K562 (cell line): Measurements from ENCODE around the gene NECTIN1.

Experiments
- ETV1 ChIP-seq: fragments of 450-650 bp; conservative IDR thresholded peaks from 2 replicates; pipeline ENCODE4 v1.6.1; 2016; ENCODE audit warnings: missing genetic modification characterization, control low read depth, low read depth, missing compliant biosample characterization
- FOXP1 ChIP-seq: sonication (generic); formaldehyde crosslinking; IDR thresholded peaks from 2 replicates; pipeline ENCODE4 v1.8.0; 2022; ENCODE audit warnings: mild to moderate bottlenecking, missing genetic modification reagents
- GABPA ChIP-seq: fragments of 200-800 bp; sonication (Bioruptor generic); conservative IDR thresholded peaks from 2 replicates; pipeline ENCODE4 v1.6.1; 2016; ENCODE audit warnings: low read depth, missing genetic modification characterization, missing compliant biosample characterization
- KLF16 ChIP-seq: IDR thresholded peaks from 2 replicates; pipeline ENCODE4 v1.6.1; 2016; ENCODE audit warnings: antibody characterized with exemption
- NFE2L1 ChIP-seq: fragments of 450-650 bp; IDR thresholded peaks from 2 replicates; pipeline ENCODE4 v1.6.1; 2016; ENCODE audit warnings: missing genetic modification characterization, low read depth, mild to moderate bottlenecking, missing compliant biosample characterization, moderate library complexity, borderline replicate concordance
- POLR2AphosphoS5 ChIP-seq: IDR thresholded peaks from 2 replicates; pipeline ENCODE4 v1.6.1; 2011; ENCODE audit warnings: mild to moderate bottlenecking, low read depth, low read length, moderate library complexity; ENCODE audit not compliant: control insufficient read depth, insufficient read depth
- ZKSCAN8 ChIP-seq: fragments of 200-800 bp; sonication (Bioruptor generic); IDR thresholded peaks from 2 replicates; pipeline ENCODE4 v1.6.1; 2016; ENCODE audit warnings: missing genetic modification characterization, missing compliant biosample characterization
- ZNF384 ChIP-seq: IDR thresholded peaks from 2 replicates; pipeline ENCODE4 v1.6.1; 2012; ENCODE audit warnings: low read depth, low read length, improper control_type of control experiment
- ZNF764 ChIP-seq: fragments of 250-450 bp; sonication (Bioruptor Pico); IDR thresholded peaks from 2 replicates; pipeline ENCODE4 v1.4.0; 2020; ENCODE audit warnings: low read depth, mild to moderate bottlenecking, moderate library complexity
- TF ChIP-seq, protein P1 (sequence below): fragments of 250-450 bp; sonication (Bioruptor Pico); IDR thresholded peaks from 2 replicates; pipeline ENCODE4 v1.4.0; 2020; ENCODE audit warnings: mild to moderate bottlenecking, moderate library complexity
- TF ChIP-seq, protein P2 (sequence below), 3 experiments: IDR thresholded peaks in 2 of 3; conservative IDR thresholded peaks in 1 of 3; 2 replicates each; pipeline ENCODE4 v1.5.1; 2011 to 2012; ENCODE audit warnings: low read length in 3 of 3, mild to moderate bottlenecking in 3 of 3, control low read depth in 2 of 3, improper control_type of control experiment in 1 of 3, inconsistent platforms in 1 of 3, low read depth in 1 of 3, mixed read lengths in 1 of 3, moderate library complexity in 1 of 3; ENCODE audit not compliant: insufficient read depth in 2 of 3
- TF ChIP-seq, protein P3 (sequence below): sonication (generic); formaldehyde crosslinking; IDR thresholded peaks from 2 replicates; pipeline ENCODE4 v1.9.0; 2022; ENCODE audit warnings: mild to moderate bottlenecking, missing genetic modification reagents
- TF ChIP-seq, protein P4 (sequence below), 2 experiments: IDR thresholded peaks; 2 replicates each; pipeline ENCODE4 v1.6.1; 2011; ENCODE audit warnings: borderline replicate concordance in 1 of 2, control low read depth in 1 of 2, low read depth in 1 of 2, low read length in 1 of 2, mild to moderate bottlenecking in 1 of 2, mixed read lengths in 1 of 2, moderate library complexity in 1 of 2; ENCODE audit not compliant: insufficient read depth in 1 of 2, insufficient read length in 1 of 2, poor library complexity in 1 of 2, severe bottlenecking in 1 of 2; ENCODE audit errors: extremely low read depth in 1 of 2

DNA sequence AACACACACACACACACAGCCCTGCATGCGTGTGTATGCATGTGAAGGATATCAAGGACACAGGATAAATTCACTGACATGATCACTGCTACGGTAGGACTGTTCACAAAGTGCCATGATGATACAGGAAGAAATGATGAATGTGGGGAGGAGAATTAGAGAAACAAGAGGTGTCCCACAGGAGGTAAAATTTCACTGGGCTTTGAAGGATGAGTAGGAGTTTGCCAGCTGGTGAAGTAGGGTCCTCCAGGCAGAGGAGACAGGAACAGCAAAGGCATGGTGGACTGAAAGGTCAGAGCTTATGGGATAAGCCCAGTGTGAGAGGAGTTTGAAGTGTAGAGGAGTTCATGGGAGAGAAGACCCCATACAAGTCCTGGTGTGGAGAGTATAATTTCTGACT lies 18.6 kb downstream of the NECTIN1 start:
- TF ChIP-seq ETV1 (tag), result no peak
- TF ChIP-seq KLF16, result no peak
- no peak for TF ChIP-seq ZNF764 (CRISPR knock-in tag)
- TF ChIP-seq GABPA (tag), result no peak
- TF ChIP-seq, protein P1, sequence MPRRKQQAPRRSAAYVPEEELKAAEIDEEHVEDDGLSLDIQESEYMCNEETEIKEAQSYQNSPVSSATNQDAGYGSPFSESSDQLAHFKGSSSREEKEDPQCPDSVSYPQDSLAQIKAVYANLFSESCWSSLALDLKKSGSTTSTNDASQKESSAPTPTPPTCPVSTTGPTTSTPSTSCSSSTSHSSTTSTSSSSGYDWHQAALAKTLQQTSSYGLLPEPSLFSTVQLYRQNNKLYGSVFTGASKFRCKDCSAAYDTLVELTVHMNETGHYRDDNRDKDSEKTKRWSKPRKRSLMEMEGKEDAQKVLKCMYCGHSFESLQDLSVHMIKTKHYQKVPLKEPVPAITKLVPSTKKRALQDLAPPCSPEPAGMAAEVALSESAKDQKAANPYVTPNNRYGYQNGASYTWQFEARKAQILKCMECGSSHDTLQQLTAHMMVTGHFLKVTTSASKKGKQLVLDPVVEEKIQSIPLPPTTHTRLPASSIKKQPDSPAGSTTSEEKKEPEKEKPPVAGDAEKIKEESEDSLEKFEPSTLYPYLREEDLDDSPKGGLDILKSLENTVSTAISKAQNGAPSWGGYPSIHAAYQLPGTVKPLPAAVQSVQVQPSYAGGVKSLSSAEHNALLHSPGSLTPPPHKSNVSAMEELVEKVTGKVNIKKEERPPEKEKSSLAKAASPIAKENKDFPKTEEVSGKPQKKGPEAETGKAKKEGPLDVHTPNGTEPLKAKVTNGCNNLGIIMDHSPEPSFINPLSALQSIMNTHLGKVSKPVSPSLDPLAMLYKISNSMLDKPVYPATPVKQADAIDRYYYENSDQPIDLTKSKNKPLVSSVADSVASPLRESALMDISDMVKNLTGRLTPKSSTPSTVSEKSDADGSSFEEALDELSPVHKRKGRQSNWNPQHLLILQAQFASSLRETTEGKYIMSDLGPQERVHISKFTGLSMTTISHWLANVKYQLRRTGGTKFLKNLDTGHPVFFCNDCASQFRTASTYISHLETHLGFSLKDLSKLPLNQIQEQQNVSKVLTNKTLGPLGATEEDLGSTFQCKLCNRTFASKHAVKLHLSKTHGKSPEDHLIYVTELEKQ (CRISPR knock-in tag), result no peak
- no peak for TF ChIP-seq ZKSCAN8 (CRISPR knock-in tag)
- TF ChIP-seq POLR2AphosphoS5, result no peak
- TF ChIP-seq, protein P2, sequence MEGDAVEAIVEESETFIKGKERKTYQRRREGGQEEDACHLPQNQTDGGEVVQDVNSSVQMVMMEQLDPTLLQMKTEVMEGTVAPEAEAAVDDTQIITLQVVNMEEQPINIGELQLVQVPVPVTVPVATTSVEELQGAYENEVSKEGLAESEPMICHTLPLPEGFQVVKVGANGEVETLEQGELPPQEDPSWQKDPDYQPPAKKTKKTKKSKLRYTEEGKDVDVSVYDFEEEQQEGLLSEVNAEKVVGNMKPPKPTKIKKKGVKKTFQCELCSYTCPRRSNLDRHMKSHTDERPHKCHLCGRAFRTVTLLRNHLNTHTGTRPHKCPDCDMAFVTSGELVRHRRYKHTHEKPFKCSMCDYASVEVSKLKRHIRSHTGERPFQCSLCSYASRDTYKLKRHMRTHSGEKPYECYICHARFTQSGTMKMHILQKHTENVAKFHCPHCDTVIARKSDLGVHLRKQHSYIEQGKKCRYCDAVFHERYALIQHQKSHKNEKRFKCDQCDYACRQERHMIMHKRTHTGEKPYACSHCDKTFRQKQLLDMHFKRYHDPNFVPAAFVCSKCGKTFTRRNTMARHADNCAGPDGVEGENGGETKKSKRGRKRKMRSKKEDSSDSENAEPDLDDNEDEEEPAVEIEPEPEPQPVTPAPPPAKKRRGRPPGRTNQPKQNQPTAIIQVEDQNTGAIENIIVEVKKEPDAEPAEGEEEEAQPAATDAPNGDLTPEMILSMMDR (IDR thresholded peaks at IDR 0.05 in 2 of 3, conservative IDR thresholded peaks at IDR 0.05 in 1 of 3; ENCODE audit: insufficient read depth in 2 of 3, low read depth in 1 of 3, low read length in 3 of 3), result no peak
- no peak for TF ChIP-seq FOXP1 (CRISPR knock-in tag)
- TF ChIP-seq NFE2L1 (tag), result no peak
- TF ChIP-seq ZNF384, result no peak
- TF ChIP-seq, protein P3, sequence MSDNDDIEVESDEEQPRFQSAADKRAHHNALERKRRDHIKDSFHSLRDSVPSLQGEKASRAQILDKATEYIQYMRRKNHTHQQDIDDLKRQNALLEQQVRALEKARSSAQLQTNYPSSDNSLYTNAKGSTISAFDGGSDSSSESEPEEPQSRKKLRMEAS (CRISPR knock-in tag), result no peak
- TF ChIP-seq, protein P4, sequence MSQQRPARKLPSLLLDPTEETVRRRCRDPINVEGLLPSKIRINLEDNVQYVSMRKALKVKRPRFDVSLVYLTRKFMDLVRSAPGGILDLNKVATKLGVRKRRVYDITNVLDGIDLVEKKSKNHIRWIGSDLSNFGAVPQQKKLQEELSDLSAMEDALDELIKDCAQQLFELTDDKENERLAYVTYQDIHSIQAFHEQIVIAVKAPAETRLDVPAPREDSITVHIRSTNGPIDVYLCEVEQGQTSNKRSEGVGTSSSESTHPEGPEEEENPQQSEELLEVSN (IDR thresholded peaks at IDR 0.05; ENCODE audit: borderline replicate concordance in 1 of 2, extremely low read depth in 1 of 2, insufficient read depth in 1 of 2, insufficient read length in 1 of 2, low read depth in 1 of 2, low read length in 1 of 2, poor library complexity in 1 of 2, severe bottlenecking in 1 of 2), result no peak
